ENCODE results near the gene WDFY2. TPM values are rescaled to one million over a fixed set of nuclear protein-coding genes. Genes with fewer than 3 reads are reported as not detected.

Gene WDFY2
- total RNA-seq, 1 donor from 2014 or later: 3.9 TPM

GRCh38 chr13:51601601-51602565 lies 17.6 kb downstream of the WDFY2 start:
- H3K4me1 Mint-ChIP-seq (ENCODE audit: low read depth): peaks cover 3% of the 10 kb centered on the region
- H3K9me3 Mint-ChIP-seq (ENCODE audit: low read depth): no peaks in the 10 kb centered on the region
- TF ChIP-seq, protein P1, sequence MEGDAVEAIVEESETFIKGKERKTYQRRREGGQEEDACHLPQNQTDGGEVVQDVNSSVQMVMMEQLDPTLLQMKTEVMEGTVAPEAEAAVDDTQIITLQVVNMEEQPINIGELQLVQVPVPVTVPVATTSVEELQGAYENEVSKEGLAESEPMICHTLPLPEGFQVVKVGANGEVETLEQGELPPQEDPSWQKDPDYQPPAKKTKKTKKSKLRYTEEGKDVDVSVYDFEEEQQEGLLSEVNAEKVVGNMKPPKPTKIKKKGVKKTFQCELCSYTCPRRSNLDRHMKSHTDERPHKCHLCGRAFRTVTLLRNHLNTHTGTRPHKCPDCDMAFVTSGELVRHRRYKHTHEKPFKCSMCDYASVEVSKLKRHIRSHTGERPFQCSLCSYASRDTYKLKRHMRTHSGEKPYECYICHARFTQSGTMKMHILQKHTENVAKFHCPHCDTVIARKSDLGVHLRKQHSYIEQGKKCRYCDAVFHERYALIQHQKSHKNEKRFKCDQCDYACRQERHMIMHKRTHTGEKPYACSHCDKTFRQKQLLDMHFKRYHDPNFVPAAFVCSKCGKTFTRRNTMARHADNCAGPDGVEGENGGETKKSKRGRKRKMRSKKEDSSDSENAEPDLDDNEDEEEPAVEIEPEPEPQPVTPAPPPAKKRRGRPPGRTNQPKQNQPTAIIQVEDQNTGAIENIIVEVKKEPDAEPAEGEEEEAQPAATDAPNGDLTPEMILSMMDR (IDR thresholded peaks at IDR 0.05): no peak
- no peaks in the 10 kb centered on the region for H3K36me3 Mint-ChIP-seq (ENCODE audit: low read depth)
- no peaks in the 10 kb centered on the region for H3K27me3 Mint-ChIP-seq (ENCODE audit: low read depth)
- no peak for DNase-seq (ENCODE audit: low spot score)
- H3K27ac Mint-ChIP-seq (ENCODE audit: unreplicated experiment): no peak overlapping the region
- H3K4me3 Mint-ChIP-seq (ENCODE audit: unreplicated experiment): no peak overlapping the region

DNA sequence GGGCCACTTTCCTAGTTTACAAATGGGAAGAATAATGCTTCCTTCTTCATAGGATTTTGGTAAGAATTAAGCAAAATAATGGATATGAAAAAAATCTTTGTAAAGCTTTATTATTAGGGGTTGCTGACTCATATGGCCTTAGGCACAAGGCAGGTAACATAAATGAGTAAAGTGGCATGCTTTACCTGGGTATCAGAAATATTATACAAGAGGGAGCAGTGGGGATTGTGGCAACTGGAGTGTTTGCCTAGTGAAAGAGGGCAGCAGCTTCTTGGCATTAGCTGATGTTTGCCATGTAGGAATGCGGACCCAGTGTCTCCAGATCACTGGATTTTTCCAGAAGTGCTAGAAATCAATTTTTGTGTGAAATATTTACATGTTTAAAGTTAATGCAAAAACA lies 19.5 kb downstream of the WDFY2 start:
- Mint-ChIP-seq H3K36me3 (ENCODE audit: low read depth) (peaks cover 2% of the 10 kb centered on the region), H3K4me1 (ENCODE audit: low read depth) (peaks cover 7% of the 10 kb centered on the region), H3K4me3 (ENCODE audit: unreplicated experiment) (no peak overlapping the region), H3K27me3 (ENCODE audit: low read depth) (no peaks in the 10 kb centered on the region), H3K9me3 (ENCODE audit: low read depth) (peaks cover 4% of the 10 kb centered on the region), H3K27ac (ENCODE audit: unreplicated experiment) (no peak overlapping the region)
- DNase-seq (ENCODE audit: low spot score): no peak
- TF ChIP-seq, protein P1 (IDR thresholded peaks at IDR 0.05): no peak

GRCh38 chr13:51605698-51606097 lies 21.4 kb downstream of the WDFY2 start:
- TF ChIP-seq, protein P1 (IDR thresholded peaks at IDR 0.05): no peak
- H3K4me1 Mint-ChIP-seq (ENCODE audit: low read depth): peaks cover 7% of the 10 kb centered on the region
- H3K9me3 Mint-ChIP-seq (ENCODE audit: low read depth): peaks cover 4% of the 10 kb centered on the region
- peaks cover 2% of the 10 kb centered on the region for H3K36me3 Mint-ChIP-seq (ENCODE audit: low read depth)
- H3K27me3 Mint-ChIP-seq (ENCODE audit: low read depth): no peaks in the 10 kb centered on the region
- no peak for DNase-seq (ENCODE audit: low spot score)
- no peak overlapping the region for H3K4me3 Mint-ChIP-seq (ENCODE audit: unreplicated experiment)
- H3K27ac Mint-ChIP-seq (ENCODE audit: unreplicated experiment): no peak overlapping the region

DNA sequence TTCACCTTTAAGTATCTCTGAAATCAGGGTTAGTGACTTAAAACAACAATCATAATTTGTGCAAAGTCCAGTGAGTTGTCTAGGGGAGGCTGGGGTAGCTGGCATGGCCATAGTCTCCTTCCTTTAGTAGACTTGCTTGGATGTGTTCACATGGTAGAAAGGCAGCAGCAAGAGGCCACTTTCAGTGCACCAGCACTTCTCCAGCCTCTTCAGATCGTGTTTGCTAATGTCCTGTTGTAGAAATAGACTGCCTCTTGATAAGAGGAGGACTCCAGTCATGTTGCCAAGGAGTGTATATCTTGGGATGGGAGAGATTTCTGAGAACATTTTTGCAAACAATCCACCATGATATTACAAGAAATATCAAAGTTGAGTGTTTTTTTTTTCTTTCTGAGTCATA lies 22.9 kb downstream of the WDFY2 start:
- Mint-ChIP-seq H3K36me3 (ENCODE audit: low read depth) (peaks cover 2% of the 10 kb centered on the region), H3K27ac (ENCODE audit: unreplicated experiment) (no peak overlapping the region), H3K4me3 (ENCODE audit: unreplicated experiment) (no peak overlapping the region), H3K4me1 (ENCODE audit: low read depth) (peaks cover 7% of the 10 kb centered on the region), H3K9me3 (ENCODE audit: low read depth) (peaks cover 4% of the 10 kb centered on the region), H3K27me3 (ENCODE audit: low read depth) (no peaks in the 10 kb centered on the region)
- no peak for DNase-seq (ENCODE audit: low spot score)
- TF ChIP-seq, protein P1 (IDR thresholded peaks at IDR 0.05): no peak

- H3K4me1 Mint-ChIP-seq (ENCODE audit: low read depth): peaks cover 16% of the 10 kb centered on the region
- H3K36me3 Mint-ChIP-seq (ENCODE audit: low read depth): peaks cover 2% of the 10 kb centered on the region
- no peak overlapping the region for H3K4me3 Mint-ChIP-seq (ENCODE audit: unreplicated experiment)
- TF ChIP-seq, protein P1 (IDR thresholded peaks at IDR 0.05): no peak
- no peak overlapping the region for H3K27ac Mint-ChIP-seq (ENCODE audit: unreplicated experiment)
- H3K9me3 Mint-ChIP-seq (ENCODE audit: low read depth): peaks cover 4% of the 10 kb centered on the region
- H3K27me3 Mint-ChIP-seq (ENCODE audit: low read depth): no peaks in the 10 kb centered on the region
- DNase-seq (ENCODE audit: low spot score): no peak
These were observed 24.7 kb downstream of the WDFY2 start for GRCh38 chr13:51608857-51609406.

Data from chondrocyte (in vitro differentiated cells).